ENCODE results near the gene ST8SIA4.
"Not testable (repeated sequence)": the region's sequence is repeated elsewhere in the genome, so short reads cannot be mapped to it uniquely, and the experiment has no call there.

ST8SIA4 gene

DNA sequence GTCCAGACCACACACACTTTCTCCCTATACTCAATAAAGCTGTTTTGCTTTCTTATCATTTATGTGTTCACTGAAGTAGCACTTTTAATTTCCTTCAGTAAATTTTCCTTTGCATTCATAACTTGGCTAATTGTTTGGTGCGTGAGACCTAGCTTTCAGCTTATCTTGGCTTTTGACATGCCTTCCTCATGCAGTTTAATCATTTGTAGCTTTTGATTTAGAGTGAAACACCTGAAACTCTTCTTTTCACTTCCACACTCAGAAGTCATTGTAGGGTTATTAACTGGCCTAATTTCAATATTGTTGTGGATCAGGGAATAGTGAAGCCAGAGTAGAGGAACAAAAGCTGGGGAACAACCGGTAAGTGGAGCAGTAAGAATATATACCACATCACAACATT, 114.7 kb downstream of the ST8SIA4 start:
- DNase-seq (ENCODE audit: low read depth, low spot score): no peak

DNA sequence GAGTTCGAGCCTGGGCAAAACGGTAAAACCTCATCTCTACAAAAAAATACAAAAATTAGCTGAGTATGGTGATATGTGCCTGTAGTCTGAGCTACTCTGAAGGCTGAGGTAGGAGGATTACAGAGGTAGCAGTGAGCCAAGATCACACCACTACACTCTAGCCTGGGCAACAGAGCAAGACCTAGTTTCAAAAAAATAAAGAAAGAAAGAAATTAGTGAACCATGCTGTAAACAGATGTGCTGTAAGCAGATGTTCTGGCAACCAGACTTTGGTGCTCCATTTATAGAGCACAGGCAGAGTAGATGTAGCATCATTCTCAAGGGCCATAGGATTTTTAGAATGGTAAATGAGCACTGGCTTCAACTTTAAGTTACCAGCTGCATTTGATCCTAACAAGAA, 115.4 kb downstream of the ST8SIA4 start:
- DNase-seq (ENCODE audit: low read depth, low spot score): no peak

GRCh38 chr5:100785536-100785935, 117.5 kb downstream of the ST8SIA4 start:
- not testable (repeated sequence) for DNase-seq (ENCODE audit: low read depth, low spot score)

DNA sequence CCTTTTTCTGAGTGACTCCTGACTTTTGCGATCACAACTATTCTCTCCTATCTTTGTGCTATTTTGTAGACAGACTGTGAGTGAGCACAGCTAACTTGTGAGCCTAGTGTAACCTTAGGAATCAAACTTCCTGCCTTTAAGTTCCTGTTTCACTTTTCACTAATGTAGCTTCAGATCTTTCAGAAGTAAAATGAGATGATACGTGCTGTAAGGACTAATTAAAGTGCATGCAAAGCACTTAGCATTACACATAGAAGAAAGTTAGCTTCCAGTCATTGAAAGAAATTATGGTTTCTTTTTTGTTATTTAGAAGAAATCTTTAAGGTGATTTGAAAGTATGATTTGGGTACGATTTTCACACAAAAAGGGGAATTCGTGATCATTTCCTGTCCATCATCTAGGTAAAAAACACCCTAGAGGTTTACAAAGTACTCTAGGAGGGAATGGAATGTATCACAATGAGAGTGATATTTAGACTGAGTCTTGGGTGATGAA, 122.7 kb downstream of the ST8SIA4 start:
- no peak for DNase-seq (ENCODE audit: low read depth, low spot score)

DNA sequence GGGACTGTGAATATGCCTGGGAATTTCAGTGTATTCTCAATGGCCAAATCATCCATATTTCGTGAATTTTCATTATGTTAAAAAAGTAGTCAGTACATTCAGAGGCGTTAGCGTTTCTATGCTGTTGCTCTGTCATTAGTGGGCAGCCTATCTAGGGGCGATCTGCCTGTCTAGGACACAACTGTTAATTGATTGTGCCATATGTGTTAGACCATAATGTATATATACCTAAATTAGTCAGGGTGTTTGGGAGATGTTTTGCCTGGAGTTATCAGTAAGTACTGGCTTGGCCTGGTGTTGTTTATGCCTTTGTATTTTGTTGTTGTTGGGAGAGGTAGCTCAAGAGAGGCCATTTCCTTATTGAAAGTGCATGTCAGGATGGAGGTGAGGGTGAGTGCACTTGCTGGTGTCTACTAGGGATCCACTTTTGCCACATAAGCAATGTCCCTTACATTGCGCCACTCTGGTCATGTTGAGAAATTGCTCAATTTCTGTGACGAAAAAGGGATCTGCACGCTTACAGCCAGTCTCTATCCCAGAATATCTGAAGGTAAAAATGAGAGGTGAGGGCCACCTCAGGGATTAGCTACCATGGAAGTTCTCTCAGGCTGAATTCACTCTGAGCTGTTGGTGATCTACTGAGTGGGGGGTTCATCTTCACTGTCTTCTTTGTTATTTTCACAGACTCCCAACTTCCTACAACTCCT, 123.3 kb downstream of the ST8SIA4 start:
- DNase-seq (ENCODE audit: low read depth, low spot score): no peak

DNA sequence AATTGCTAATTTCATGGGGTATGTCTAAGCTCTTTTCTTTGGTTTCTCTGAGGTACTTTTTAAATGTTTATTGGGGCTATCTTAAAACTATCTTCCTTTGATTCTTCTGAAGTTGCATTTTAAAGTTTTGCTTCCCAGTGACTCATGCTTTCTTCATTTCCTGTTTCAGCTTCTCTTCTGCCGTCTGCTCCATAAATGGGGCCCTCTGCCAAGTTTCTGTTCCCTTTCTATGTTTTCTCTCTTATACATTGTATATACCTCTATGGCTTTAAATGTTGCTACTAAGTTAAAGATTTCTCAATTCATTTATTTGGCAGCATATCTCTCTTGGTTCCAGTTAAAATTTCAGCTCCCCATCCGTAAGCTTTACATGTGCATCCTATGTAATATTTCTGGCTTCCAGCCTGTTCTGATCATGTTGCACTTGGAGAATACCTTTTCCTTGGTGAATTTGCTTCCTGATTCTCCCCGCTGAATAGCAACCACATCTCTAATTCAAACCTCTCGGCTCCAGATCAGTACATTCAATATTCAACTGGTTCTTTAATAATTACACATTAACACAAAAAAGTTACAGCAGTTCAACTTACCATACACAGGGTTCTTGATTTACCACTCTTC, 125.3 kb downstream of the ST8SIA4 start:
- DNase-seq (ENCODE audit: low read depth, low spot score): no peak

DNA sequence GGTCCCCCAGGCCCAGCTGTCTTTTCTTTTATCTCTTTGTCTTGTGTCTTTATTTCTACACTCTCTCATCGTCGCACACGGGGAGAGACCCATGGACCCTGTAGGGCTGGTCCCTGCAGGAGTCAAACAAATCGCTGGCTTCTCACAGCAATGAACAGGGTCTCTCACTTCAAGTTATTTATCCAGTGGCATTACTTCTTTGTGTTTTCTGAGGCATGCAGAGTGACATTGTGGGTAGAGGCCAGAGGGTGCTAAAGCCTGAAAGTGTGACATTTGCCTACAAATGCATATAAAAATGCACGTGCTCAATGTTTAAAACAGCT, 127.6 kb downstream of the ST8SIA4 start:
- DNase-seq (ENCODE audit: low read depth, low spot score): no peak

GRCh38 chr5:100772548-100772947, 130.5 kb downstream of the ST8SIA4 start:
- DNase-seq (ENCODE audit: low read depth, low spot score): no peak

- DNase-seq (ENCODE audit: low read depth, low spot score): no peak
Observed at GRCh38 chr5:100772006-100772405, 131.1 kb downstream of the ST8SIA4 start.

DNA sequence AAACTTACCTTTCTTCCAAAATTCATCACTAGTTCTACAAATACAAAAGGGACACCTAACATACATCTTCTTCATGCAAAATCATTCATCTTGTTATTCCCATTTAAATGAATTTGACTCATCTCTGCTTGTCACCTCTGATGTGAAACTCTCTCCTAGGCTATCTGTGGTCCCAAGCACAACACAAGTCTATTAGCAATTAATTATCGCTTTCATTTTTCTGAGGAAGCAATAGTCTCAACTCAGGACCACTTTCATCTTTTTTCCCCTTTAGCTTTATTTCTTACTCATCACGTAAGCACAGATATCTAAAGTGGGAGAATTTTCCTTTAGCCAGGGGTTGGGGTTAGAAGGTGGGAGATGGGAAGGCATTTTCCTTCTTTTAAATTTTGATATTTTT, 131.9 kb downstream of the ST8SIA4 start:
- no peak for DNase-seq (ENCODE audit: low read depth, low spot score)

DNA sequence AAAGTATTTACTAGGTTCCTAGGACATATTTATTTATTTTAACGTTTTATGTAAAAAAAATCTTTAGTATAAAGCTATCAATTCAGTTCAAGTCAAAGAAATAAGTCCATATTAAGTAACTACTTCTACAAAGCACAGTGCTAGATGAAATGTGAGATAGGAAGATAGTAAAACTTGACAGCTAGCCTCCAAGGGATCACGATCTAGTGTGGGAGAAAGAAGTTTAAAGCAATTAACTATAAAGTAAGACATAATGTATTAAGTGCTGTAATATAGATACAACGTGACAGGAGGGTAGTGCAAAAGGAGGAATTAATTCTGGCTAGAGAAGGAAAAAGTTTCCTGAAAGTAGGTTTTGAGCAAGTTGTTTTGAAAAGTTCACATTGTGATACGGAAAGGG, 134.9 kb downstream of the ST8SIA4 start:
- DNase-seq (ENCODE audit: low read depth, low spot score): no peak

GRCh38 chr5:100762995-100763394, 140.1 kb downstream of the ST8SIA4 start:
- DNase-seq (ENCODE audit: low read depth, low spot score): no peak

- DNase-seq (ENCODE audit: low read depth, low spot score): no peak
Observed at GRCh38 chr5:100762108-100762507, 141.0 kb downstream of the ST8SIA4 start.

DNA sequence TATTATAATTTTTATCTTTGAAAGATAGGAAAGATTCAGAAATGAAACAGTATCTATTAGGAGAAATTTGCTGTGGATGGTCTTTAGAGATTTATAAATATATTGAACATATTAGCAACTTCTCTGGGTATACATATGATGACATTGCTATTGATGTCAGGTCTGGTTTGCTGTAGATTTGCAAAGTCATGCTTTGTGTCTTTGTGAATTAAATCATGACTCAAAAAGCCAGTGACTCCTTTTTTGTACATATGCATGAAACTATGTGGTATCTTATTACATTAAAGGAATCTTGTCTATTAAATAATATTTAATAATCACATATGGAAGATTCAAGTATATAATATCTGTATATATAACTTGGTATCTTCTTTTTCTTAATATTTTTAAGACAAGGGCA, 141.9 kb downstream of the ST8SIA4 start:
- no peak for DNase-seq (ENCODE audit: low read depth, low spot score)

DNA sequence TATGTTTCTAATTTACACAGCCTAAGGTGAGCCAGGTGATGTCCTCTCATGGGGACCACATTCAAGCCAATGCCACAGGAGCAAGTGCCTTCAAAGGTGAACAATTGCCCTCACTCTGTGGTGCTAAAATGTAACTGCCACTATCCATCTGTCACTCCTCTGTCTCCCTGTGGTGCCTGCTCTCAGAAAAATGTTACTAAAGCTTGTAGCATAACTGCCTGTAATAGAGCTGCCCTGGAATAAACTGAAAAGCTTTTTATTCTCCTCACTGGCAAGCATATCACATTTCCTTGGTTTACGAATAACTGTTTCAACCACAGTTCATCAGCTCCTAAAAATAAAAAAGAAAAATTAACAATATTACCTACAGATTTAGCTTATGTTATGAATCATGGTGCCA, 142.4 kb downstream of the ST8SIA4 start:
- no peak for DNase-seq (ENCODE audit: low read depth, low spot score)

GRCh38 chr5:100758780-100759179, 144.3 kb downstream of the ST8SIA4 start:
- DNase-seq (ENCODE audit: low read depth, low spot score): no peak

GRCh38 chr5:100758306-100758705, 144.8 kb downstream of the ST8SIA4 start:
- DNase-seq (ENCODE audit: low read depth, low spot score): no peak

DNA sequence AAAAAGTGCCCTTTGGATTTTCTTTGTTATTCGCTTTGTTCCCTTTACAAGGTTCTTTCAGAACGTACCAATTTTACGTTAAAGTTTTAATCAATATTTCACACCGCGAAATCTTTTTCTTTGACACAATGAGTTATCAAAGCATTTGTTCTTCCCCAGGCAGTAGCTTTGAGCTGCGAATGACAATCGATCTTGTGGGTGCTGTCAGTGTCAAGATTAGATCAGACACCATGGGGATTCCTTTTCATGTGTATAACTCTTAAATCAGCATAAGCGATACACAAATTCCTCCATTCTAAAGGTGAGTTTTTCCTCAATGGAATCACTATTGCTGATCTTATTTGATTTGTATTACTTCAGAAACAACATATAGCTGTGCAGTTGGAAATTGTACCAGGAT, 145.5 kb downstream of the ST8SIA4 start:
- DNase-seq (ENCODE audit: low read depth, low spot score): peak; percentile 22

Measured in ELF-1 (cell line).